ENCODE measurements around the gene RFNG.

RFNG gene

DNA sequence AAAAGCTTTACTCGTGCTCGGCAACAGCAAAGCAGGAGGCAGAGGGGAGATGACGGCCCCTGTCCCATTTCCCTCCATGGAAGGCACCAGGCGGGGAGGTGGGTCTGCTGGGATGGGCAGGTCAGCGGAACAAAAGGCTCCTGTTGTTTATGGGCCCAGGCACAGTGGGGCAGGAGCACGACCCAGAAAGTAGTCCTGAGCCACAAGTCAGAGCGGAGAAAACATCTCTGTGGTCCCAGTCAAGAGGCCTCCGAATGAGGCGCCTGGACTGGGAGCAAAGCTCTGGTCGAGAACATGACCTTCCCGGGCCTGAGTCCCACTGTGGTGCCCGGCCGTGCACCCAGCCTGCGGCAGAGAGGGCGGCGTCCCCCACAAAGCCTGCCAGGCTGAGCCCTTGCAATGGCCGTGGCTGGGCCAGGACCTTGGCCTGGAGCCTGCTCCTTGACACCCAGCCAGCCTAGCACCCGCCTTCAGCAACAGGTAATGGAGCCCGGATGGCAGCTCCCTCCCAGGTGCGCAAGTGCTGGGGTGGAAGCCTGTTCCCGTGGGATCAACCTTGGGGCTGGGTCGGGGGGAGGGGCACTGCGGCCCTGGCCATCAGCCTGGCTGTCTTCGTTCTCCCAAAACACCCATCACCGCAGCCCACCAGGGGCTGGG, 3.6 kb downstream of the RFNG start:
- H3K4me1 Mint-ChIP-seq, result peaks cover 5% of the 10 kb centered on the region
- peak overlapping the region; percentile 67 to 73 (median 68) for H3K4me3 Mint-ChIP-seq
- TF ChIP-seq, protein P1, sequence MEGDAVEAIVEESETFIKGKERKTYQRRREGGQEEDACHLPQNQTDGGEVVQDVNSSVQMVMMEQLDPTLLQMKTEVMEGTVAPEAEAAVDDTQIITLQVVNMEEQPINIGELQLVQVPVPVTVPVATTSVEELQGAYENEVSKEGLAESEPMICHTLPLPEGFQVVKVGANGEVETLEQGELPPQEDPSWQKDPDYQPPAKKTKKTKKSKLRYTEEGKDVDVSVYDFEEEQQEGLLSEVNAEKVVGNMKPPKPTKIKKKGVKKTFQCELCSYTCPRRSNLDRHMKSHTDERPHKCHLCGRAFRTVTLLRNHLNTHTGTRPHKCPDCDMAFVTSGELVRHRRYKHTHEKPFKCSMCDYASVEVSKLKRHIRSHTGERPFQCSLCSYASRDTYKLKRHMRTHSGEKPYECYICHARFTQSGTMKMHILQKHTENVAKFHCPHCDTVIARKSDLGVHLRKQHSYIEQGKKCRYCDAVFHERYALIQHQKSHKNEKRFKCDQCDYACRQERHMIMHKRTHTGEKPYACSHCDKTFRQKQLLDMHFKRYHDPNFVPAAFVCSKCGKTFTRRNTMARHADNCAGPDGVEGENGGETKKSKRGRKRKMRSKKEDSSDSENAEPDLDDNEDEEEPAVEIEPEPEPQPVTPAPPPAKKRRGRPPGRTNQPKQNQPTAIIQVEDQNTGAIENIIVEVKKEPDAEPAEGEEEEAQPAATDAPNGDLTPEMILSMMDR (IDR thresholded peaks at IDR 0.05; ENCODE audit: unreplicated experiment in 3 of 3), result no peak
- H3K9me3 Mint-ChIP-seq, result no peaks in the 10 kb centered on the region
- H3K36me3 Mint-ChIP-seq (ENCODE audit: low read depth), result peaks cover 7% of the 10 kb centered on the region
- no peak overlapping the region for H3K27ac Mint-ChIP-seq
- H3K27me3 Mint-ChIP-seq (ENCODE audit: low read depth), result no peaks in the 10 kb centered on the region

- TF ChIP-seq, protein P1 (IDR thresholded peaks at IDR 0.05; ENCODE audit: unreplicated experiment in 3 of 3), result no peak
- Mint-ChIP-seq H3K9me3 (no peaks in the 10 kb centered on the region), H3K27me3 (ENCODE audit: low read depth) (no peaks in the 10 kb centered on the region), H3K27ac (no peak overlapping the region), H3K4me1 (peaks cover 4% of the 10 kb centered on the region), H3K4me3 (peak overlapping the region; percentile 67 to 73 (median 68)), H3K36me3 (ENCODE audit: low read depth) (peaks cover 7% of the 10 kb centered on the region)
Observed at GRCh38 chr17:82047379-82047778, 4.2 kb downstream of the RFNG start.

DNA sequence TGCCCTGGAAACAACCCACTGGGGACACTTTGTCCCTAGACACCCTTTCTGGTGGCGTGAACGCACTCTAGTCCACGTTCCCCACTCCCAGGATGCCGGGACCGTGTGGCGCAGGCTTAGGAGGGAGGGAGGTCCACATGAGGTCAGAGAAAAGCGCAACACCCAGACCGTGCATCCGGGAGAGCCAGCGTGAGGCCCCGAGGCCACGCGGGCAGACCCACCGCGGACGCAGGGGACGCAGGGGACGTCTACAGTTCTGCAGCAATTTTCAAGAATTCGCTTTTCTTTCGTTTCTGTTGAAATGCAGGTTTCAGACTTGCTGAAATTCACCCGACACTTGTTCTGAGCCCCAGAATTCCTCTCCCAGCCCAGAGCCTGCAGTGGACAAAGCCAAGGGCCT, 4.7 kb downstream of the RFNG start:
- H3K27me3 Mint-ChIP-seq (ENCODE audit: low read depth), result no peaks in the 10 kb centered on the region
- H3K9me3 Mint-ChIP-seq, result no peaks in the 10 kb centered on the region
- H3K36me3 Mint-ChIP-seq (ENCODE audit: low read depth), result peaks cover 7% of the 10 kb centered on the region
- TF ChIP-seq, protein P1 (IDR thresholded peaks at IDR 0.05; ENCODE audit: unreplicated experiment in 3 of 3), result no peak
- H3K4me3 Mint-ChIP-seq, result peak overlapping the region; percentile 61 to 69 (median 68)
- peaks cover 4% of the 10 kb centered on the region for H3K4me1 Mint-ChIP-seq
- H3K27ac Mint-ChIP-seq, result peak overlapping the region in 1 of 3 experiments; percentile 28

- peaks cover 7% of the 10 kb centered on the region for H3K36me3 Mint-ChIP-seq (ENCODE audit: low read depth)
- H3K27me3 Mint-ChIP-seq (ENCODE audit: low read depth), result no peaks in the 10 kb centered on the region
- peak overlapping the region in 1 of 3 experiments; percentile 69 for H3K4me3 Mint-ChIP-seq
- TF ChIP-seq, protein P1 (IDR thresholded peaks at IDR 0.05; ENCODE audit: unreplicated experiment in 3 of 3), result no peak
- H3K9me3 Mint-ChIP-seq, result no peaks in the 10 kb centered on the region
- peaks cover 4% of the 10 kb centered on the region for H3K4me1 Mint-ChIP-seq
- H3K27ac Mint-ChIP-seq, result no peak overlapping the region
Observed at GRCh38 chr17:82045936-82046484, 5.6 kb downstream of the RFNG start.

GRCh38 chr17:82043507-82043906, 8.1 kb downstream of the RFNG start:
- H3K4me3 Mint-ChIP-seq, result no peak overlapping the region
- no peaks in the 10 kb centered on the region for H3K9me3 Mint-ChIP-seq
- no peak overlapping the region for H3K27ac Mint-ChIP-seq
- H3K27me3 Mint-ChIP-seq (ENCODE audit: low read depth), result peaks cover 3% of the 10 kb centered on the region
- TF ChIP-seq, protein P1 (IDR thresholded peaks at IDR 0.05; ENCODE audit: unreplicated experiment in 3 of 3), result no peak
- peaks cover 7% of the 10 kb centered on the region for H3K36me3 Mint-ChIP-seq (ENCODE audit: low read depth)
- H3K4me1 Mint-ChIP-seq, result peaks cover 5% of the 10 kb centered on the region

- Mint-ChIP-seq H3K4me1 (peaks cover 9% of the 10 kb centered on the region), H3K27ac (no peak overlapping the region), H3K9me3 (no peaks in the 10 kb centered on the region), H3K36me3 (ENCODE audit: low read depth) (peaks cover 5% of the 10 kb centered on the region), H3K4me3 (peak overlapping the region in 1 of 3 experiments; percentile 19), H3K27me3 (ENCODE audit: low read depth) (peaks cover 8% of the 10 kb centered on the region)
- TF ChIP-seq, protein P1 (IDR thresholded peaks at IDR 0.05; ENCODE audit: unreplicated experiment in 3 of 3), result no peak
Observed at GRCh38 chr17:82042649-82043048, 9.0 kb downstream of the RFNG start.

All from nephron (organoid).